Stromal cell of bone marrow (primary cell): Measurements from ENCODE around the gene ZCCHC7.
"Not testable (repeated sequence)": the region's sequence is repeated elsewhere in the genome, so short reads cannot be mapped to it uniquely, and the experiment has no call there.

Source experiments
- DNase-seq: peaks from one replicate; pipeline ENCODE4 v3.0.0-alpha.2; 2012; ENCODE audit warnings: low read depth

Gene ZCCHC7

GRCh38 chr9:37373621-37374020 is 253.2 kb downstream of the ZCCHC7 start:
- no peak for DNase-seq

DNA sequence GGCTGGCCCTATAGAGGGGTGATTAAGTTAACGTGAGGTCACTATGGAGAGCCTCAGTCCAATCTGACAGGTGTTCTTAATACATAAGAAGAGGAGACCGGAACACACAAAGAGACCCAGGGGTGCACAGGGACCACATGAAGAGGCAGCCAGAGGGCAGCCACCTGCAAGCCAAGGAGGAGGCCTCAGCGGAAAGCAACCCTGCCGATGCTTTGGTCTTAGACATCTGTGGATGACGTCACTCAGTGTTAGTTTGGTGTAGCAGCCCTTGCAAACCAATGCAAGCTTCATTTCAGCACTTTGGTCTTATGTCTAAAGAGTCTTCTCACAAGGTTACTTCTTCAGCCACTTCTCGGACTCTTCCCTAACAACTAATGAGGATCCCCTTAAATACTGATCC is 254.5 kb downstream of the ZCCHC7 start:
- DNase-seq, result no peak

- DNase-seq, result no peak
These were observed 257.6 kb downstream of the ZCCHC7 start for GRCh38 chr9:37377688-37378612.

GRCh38 chr9:37378613-37379004 is 258.2 kb downstream of the ZCCHC7 start:
- DNase-seq, result no peak

DNA sequence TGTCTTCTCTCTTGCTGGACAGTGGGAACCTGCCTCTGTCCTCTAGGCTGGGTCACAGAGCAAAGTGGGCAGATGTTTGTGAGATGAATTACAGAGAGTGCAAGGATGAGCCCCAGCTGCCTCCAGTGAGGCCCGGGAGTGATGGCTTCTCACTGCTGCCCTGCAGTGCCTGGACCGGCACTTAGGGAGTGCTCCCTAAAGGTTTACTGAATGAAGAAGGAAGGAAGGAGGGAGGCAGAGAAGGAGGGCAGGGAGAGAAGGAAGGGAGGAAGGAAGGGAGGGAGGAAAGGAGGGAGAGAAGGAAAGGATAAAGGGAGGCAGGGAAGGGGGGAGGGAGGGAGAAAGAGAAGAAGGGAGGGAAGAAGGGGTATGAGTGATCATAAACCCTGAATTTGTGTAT is 259.5 kb downstream of the ZCCHC7 start:
- DNase-seq, result no peak

GRCh38 chr9:37380570-37380969 is 260.2 kb downstream of the ZCCHC7 start:
- DNase-seq, result no peak

- DNase-seq, result no peak
These were observed 260.8 kb downstream of the ZCCHC7 start for GRCh38 chr9:37381094-37381741.

GRCh38 chr9:37382161-37382981 is 262.0 kb downstream of the ZCCHC7 start:
- DNase-seq, result no peak

- no peak for DNase-seq
These were observed 262.6 kb downstream of the ZCCHC7 start for GRCh38 chr9:37382982-37383357.

DNA sequence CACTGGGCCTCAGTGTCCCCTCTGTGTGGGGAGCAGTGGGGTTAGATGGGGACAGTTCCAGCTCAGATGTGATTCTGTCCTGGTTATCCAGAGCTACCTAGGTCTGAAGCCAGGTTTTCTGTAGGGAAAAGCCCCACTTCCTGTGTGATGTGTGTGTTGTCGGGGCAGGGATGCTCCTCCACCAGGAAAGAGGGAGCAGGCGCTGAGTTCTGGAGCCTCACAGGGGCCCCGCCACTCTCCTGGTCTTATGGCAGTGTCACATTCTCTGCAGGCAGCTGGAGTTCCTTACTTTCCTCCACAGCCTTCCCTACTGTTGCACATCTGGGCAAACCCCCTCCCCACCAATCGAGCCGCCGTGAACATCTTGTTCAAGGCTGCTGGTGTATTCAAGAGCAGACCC is 263.0 kb downstream of the ZCCHC7 start:
- no peak for DNase-seq

- DNase-seq, result no peak
These were observed 263.7 kb downstream of the ZCCHC7 start for GRCh38 chr9:37383876-37384746.

GRCh38 chr9:37385286-37385685 is 264.9 kb downstream of the ZCCHC7 start:
- no peak for DNase-seq

DNA sequence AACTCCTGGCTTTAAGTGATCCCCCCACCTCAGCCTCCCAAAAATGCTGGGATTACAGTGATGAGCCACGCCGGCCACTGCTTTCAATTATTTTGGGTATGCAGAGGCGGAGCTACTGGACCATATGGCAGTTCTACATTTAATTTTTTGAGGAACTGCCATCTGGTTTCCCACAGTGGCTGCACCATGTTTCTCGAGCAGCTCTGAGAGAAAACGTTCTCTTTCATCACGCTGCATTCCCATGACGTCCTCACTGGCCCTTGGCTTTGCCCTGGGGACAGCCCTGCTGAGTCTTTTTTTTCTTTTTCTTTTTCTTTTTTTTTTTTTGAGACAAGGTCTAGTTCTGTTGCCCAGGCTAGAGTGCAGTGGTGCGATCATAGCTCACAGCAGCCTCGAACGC is 266.6 kb downstream of the ZCCHC7 start:
- no peak for DNase-seq

- DNase-seq, result no peak
These were observed 270.4 kb downstream of the ZCCHC7 start for GRCh38 chr9:37390759-37391158.

GRCh38 chr9:37392272-37392671 is 271.9 kb downstream of the ZCCHC7 start:
- DNase-seq, result no peak

GRCh38 chr9:37395229-37395628 is 274.9 kb downstream of the ZCCHC7 start:
- DNase-seq, result no peak

GRCh38 chr9:37395663-37396062 is 275.3 kb downstream of the ZCCHC7 start:
- no peak for DNase-seq

- DNase-seq, result not testable (repeated sequence)
These were observed 277.6 kb downstream of the ZCCHC7 start for GRCh38 chr9:37397948-37398347.

- no peak for DNase-seq
These were observed 278.2 kb downstream of the ZCCHC7 start for GRCh38 chr9:37398464-37399025.

DNA sequence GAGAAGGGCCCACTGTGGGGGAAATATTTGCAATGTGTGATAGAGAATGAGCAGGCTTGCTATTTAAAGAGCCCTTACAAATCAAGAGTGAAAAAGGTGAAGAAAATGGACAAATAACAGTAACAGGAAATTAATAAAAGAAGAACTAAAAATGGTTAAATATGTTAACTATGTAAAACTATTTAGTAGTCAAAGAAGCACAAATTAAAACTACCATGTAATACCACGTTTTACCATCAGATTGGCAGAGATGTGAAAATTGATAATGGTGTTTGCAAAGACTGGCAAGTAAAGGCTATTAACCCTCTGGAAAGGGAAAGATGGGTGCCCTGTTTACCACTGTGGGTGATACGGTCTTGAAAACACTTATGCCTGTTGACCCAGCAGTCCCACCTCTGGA is 279.0 kb downstream of the ZCCHC7 start:
- no peak for DNase-seq

DNA sequence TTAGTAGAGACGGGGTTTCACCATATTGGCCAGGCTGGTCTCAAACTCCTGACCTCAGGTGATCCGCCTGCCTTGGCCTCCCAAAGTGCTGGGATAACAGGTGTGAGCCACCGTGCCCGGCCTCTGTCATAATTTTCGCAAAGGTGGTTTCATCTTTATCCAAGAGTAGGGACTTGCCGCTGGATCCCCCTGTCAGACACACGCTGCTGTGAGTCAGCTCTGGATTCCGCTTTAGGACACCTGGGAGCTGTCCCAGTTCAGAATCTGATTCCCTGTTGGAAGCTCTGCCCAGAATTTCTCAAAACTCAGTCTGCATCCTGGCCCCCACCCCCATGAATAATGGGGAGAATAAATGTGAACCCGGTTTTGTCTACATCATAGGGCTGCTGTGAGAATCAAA is 284.2 kb downstream of the ZCCHC7 start:
- DNase-seq, result no peak
